Stimulated activated CD4-positive, alpha-beta T cell treated with anti-CD3 and anti-CD28 coated beads, Interleukin-1b, Interleukin-23, amount 100 ng/mL, for 1 hour (primary cell): Measurements from ENCODE around the gene ANKRD65.
"Not testable (repeated sequence)": the region's sequence is repeated elsewhere in the genome, so short reads cannot be mapped to it uniquely, and the experiment has no call there.

Experiments
- DNase-seq, 2 donors: peaks; one replicate each; pipeline ENCODE4 v3.0.0-alpha.2; 2020; ENCODE audit warnings: low read depth in 2 of 2

ANKRD65 gene

GRCh38 chr1:1430992-1431844 is 10.1 kb upstream of the ANKRD65 start:
- no peak for DNase-seq

- no peak for DNase-seq
Measured at GRCh38 chr1:1430114-1430982, 9.3 kb upstream of the ANKRD65 start.

GRCh38 chr1:1429671-1430073 is 8.6 kb upstream of the ANKRD65 start:
- no peak for DNase-seq

GRCh38 chr1:1428967-1429366 is 7.9 kb upstream of the ANKRD65 start:
- not testable (repeated sequence) for DNase-seq

DNA sequence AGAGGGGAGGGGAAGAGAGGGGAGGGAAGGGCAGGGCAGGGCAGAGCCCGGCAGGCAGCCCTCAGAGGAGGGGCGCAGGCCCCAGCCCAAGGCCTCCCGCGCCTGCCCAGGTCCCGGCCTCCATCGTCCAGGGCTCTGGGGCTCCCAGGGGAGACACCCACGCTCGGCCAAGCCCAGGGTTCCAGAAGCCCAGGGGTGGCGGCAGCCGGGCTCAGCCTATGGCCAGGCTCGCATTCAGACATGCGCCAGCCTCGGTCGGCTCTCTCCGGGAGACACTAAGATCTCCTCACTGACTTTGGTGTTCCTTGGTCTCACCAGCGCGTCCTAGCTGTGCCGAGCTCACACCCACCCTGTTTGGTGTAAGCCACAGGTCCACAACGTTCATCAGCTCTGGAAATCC is 7.1 kb upstream of the ANKRD65 start:
- DNase-seq = no peak

DNA sequence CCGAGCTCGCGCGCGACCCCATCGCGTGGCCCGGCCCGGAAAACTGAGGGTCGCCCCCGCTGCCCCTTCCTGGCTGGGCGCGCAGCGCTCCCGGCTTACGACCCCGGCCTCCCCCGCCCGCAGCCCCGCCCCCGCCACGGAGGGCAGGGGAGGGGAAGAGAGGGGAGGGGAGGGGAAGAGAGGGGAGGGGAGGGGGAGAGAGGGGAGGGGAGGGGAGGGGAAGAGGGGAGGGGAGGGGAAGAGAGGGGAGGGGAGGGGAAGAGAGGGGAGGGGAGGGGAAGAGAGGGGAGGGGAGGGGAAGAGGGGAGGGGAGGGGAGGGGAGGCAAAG is 6.7 kb upstream of the ANKRD65 start:
- no peak for DNase-seq

DNA sequence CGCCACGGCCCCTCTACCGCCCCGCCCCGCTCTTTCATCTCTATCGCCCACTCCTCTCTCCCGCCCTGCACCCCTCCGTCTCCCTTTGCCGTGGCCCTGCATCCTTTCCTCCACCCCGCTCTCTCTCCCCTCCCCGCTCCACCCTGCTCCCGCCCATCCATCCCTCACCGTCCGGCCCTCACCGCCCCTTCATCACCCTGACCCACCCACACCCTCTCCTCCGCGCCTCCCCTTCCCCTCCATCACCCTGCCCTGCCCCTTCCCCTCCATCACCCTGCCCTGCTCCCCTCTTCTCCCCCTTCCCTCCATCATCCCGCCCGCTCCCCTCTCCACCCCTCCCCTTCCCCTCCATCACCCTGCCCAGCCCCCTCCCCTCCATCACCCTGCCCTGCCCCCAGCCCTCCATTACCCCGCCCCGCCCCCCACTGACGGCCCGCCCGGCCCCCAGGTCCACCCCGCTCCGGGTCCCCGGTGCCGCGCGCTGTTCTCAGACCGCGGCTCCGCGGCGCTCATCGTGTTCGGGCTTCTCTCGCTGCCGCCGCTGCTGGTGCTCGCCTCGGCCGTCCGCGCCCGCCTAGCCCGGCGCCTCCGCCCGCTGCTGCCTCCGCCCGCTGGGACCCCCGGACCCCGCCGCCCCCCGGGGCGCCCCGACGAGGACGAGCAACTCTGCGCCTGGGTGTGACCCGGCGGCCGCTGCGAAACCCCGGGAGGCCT is 6.2 kb upstream of the ANKRD65 start:
- no peak for DNase-seq

DNA sequence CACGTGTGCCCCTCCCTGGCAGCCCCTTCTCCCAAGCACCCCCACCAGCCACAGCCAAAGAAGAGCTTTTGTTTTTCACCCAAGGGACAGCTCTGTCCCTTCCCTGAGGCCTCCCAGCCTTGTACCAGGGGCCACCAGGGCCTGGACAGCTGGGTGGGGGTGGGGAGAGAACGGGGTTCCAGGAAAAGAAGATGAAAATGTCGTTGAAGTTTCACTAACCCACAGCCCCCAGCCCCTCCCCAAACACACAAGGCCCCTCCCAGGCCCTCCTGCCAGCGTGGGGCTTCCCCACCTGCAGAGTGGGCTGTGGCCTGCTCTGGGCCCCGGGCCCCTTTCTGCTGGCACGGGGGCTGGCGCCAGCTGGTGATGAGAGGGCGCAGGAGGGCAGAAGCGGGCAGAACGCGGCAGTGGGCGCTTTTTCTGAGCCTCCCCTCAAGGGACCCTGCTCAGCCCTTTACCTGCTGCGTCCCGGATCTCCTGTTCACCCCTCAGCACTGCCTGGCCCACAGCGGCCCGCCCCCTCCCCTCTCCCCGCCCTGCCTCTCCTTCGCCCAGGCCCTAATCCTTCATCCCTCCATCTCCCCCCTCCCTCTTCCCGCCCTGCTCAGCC is 5.5 kb upstream of the ANKRD65 start:
- DNase-seq = no peak

- no peak for DNase-seq
Measured at GRCh38 chr1:1425753-1426495, 4.8 kb upstream of the ANKRD65 start.

GRCh38 chr1:1425426-1425752 is 4.3 kb upstream of the ANKRD65 start:
- DNase-seq = no peak

GRCh38 chr1:1424707-1425106 is 3.6 kb upstream of the ANKRD65 start:
- DNase-seq = no peak

DNA sequence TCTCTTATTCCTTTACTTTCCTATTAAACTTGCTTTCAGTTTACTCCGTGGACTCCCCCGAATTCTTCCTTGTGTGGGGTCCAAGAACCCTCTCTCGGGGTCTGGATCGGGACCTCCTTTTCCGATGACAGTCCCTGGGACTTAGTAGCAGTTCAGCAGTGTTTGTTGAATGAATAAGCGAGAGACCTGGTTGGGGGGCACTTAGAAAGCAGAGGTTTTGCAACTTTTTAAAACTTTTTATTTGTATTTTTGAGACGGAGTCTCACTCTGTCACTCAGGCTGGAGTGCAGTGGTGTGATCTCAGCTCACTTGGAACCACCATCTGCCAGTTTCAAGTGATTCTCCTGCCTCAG is 2.1 kb upstream of the ANKRD65 start:
- DNase-seq = no peak

DNA sequence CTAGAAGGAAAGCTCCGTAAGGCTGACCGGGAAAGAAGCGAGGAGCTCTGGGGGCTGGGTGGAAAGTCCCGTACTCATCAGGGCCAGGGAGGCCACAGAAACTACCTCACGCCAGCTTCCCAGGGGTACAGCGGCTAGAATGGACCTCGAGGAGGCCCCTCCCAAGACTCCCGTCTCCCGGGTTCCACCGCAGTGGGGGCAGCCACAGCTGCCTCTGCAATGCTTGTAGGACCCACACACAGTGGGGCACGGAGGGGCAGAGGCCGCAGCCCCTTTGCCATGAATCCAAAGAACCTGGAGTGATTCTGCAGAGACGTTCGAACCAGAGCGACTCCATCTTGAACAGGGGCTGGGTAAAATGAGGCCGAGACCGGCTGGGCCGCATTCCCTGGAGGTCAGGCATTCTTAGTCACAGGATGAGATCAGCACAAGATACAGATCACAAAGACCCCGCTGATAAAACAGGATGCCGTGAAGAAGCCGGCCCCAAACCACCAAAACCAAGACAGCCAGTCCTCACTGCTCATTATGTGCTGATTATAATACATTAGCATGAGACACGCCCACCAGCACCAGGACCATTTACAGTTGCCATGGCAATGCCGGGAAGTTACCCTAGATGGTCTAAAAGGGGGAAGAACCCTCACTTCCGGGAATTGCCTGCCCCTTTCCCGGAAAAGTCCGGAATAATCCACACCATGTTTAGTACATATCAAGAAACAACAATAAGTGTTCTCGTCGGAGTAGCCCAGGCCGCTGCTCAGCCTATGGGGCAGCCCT is 1.6 kb upstream of the ANKRD65 start:
- DNase-seq = no peak

- no peak for DNase-seq
Measured at GRCh38 chr1:1421907-1422464, 910 bp upstream of the ANKRD65 start.

- DNase-seq = no peak
Measured at GRCh38 chr1:1420654-1421141, 378 bp downstream of the ANKRD65 start.

DNA sequence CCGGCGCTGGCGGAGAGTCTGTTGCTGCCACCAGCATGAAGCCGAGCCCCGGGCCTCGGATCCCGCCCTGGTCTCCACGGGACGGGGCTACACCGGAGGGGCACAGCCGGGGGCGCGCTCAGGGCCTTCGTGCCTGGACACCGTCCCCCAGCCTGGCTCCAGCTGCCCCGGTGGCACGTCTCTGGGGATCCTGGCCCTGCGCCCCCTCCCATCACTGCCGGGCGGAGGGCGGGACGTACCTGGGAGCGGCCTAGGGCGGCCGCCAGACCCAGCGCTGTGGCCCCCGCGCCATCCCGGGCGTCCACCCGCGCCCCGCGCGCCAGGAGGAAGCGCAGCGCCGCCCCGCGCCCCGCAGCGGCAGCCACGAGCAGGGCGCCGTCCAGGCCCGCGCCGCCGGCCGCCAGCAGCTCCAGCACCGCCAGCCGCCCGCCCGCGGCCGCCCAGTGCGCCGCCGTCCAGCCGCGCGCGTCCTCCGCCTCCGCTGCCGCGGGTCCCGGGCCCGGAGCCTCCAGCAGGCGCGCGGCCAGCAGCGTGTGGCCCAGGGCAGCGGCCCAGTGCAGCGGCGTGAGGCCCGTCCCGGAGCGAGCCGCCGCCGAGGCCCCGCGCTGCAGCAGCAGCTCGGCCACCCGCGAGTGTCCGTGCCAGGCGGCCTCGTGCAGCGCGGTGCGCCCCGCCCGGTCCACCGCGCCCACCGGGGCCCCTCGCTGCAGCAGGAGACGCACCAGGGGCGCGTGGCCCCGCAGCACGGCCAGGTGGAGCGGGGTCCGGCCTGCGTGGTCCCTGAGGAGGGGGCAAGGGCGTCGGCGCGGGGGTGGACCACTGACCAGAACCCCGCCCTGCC is 1.0 kb downstream of the ANKRD65 start:
- DNase-seq = no peak

GRCh38 chr1:1419363-1419812 is 1.7 kb downstream of the ANKRD65 start:
- no peak for DNase-seq

- no peak for DNase-seq
Measured at GRCh38 chr1:1418464-1419362, 2.4 kb downstream of the ANKRD65 start.
